ENCODE data around the gene TOMM34.

DNA sequence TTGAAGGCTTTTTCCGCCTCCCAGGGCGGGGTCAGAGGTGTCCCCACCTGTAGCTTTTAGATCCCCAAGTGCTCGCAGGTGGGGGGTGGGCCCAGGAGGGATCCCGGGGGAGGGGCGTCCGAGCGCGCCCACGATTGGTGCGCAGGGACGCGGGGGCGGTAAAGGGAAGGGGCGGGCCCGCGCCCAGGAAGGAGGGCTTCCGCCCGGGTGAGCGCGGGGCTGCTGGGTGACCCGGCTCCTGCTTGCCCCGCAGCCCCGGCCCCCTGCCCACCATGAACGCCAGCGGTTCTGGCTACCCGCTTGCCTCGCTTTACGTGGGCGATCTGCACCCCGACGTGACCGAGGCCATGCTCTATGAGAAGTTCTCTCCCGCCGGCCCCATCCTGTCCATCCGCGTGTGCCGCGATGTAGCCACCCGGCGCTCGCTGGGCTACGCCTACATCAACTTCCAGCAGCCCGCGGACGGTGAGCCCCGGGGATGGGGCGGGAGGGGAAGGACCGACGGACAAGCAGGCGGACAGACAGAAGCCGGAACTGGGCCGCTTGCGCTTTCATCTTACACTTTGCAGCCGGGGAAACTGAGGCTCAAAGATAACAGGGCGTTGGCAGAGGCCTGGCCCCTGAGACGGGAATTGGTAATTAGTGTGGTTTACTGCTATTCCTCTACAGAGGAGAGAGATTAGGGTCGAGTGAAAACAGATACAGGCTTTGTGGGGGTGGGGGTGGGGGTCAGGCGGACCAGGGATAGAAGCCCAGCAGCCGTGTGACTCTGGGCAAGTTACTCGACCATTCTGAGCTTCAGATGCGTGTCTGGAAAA lies 50.1 kb downstream of the TOMM34 start, which contains the start of gene PABPC1L:
- TF ChIP-seq, protein P1, sequence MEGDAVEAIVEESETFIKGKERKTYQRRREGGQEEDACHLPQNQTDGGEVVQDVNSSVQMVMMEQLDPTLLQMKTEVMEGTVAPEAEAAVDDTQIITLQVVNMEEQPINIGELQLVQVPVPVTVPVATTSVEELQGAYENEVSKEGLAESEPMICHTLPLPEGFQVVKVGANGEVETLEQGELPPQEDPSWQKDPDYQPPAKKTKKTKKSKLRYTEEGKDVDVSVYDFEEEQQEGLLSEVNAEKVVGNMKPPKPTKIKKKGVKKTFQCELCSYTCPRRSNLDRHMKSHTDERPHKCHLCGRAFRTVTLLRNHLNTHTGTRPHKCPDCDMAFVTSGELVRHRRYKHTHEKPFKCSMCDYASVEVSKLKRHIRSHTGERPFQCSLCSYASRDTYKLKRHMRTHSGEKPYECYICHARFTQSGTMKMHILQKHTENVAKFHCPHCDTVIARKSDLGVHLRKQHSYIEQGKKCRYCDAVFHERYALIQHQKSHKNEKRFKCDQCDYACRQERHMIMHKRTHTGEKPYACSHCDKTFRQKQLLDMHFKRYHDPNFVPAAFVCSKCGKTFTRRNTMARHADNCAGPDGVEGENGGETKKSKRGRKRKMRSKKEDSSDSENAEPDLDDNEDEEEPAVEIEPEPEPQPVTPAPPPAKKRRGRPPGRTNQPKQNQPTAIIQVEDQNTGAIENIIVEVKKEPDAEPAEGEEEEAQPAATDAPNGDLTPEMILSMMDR (IDR thresholded peaks at IDR 0.05) = no peak
- no peak for TF ChIP-seq POLR2A (IDR thresholded peaks at IDR 0.05)

All from heart left ventricle (tissue), 13 donors.